ENCODE measurements around the gene ELFN1.

ELFN1 gene

DNA sequence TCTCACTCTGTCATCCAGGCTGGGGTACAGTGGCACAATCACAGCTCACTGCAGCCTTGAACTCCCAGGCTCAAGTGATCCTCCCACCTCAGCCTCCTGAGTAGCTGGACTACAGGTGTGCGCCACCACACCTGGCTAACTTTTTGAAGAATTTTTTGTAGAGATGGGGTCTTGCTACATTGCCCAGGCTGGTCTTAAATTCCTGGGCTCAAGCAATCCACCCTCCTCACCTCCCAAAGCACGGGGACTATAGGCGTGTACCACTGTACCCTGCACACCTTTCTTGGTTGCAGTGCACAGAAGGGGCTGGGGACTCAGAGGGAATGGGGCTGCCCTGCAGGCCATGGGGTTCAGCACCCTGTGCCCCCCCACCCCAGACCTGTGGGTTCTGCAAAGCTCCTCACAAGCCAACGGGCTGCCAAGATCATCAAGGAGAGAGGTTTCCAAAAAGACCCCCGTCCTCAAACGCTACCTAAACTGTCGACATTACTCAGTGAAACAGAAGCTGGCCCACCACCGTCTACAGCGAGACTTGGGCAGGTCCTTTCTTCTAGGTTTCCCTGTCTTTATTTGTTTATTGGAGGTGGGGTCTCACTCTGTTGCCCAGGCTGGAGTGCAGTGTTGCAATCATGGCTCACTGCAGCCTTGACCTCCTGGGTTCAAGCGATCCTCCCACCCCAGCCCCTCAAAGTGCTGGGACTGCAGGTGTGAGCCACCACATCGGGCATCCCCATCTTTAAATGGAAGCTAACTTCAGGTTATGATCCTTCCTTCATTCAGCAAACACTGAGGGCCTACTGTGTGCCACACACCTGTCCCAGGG lies 26.6 kb upstream of the ELFN1 start:
- no peak for DNase-seq (ENCODE audit: low read depth)

DNA sequence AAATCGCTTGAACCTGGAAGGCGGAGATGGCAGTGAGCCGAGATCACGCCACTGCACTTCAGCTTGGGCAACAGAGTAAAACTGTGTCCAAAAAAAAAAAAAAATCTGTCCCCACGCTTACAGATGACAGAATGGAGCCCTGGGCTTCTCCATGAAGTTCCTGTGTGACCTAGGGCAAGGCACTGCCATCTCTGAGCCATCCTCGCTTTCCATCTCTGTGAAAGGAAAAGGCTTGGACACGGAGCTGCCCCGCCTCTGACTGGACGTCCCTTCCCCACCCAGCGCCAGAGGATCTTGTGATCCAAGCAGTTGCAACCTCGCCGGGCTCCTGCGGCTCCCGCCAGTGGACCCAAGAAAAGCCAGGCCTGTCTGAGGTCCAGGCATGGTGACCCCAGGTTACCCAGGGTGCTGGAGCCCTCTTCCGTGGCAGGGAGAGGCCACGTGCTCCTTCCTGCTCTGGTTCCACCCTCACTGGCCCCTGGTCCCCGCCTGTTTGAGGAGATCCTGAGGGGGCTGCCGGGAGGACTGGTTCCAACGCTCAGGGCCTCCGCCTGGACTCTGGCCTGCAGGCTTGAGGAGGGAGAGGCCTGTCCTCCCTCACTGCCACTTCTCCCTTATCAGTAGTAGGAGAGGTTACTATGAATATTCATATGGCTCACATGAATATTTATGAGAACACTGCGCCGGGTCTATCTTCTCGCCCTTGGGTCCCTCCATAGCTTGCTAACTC lies 25.6 kb upstream of the ELFN1 start:
- no peak for DNase-seq (ENCODE audit: low read depth)

DNA sequence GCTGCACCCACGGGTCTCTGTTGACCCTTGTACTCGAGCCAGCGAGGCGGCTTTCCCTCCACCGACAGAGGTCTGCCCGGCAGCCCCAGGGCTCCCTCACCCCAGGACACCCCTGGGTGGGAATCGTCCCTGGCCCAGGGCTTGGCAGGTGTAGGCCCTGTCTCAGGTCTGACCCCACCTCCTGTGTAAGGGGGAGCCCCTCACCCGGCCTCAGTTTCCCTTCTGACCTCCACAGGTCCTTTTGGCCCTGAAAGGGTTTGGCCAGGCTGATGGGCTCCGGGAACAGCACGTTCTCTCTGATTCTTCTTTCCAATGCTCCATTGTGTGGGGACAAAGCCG lies 25.0 kb upstream of the ELFN1 start:
- DNase-seq (ENCODE audit: low read depth): no peak

DNA sequence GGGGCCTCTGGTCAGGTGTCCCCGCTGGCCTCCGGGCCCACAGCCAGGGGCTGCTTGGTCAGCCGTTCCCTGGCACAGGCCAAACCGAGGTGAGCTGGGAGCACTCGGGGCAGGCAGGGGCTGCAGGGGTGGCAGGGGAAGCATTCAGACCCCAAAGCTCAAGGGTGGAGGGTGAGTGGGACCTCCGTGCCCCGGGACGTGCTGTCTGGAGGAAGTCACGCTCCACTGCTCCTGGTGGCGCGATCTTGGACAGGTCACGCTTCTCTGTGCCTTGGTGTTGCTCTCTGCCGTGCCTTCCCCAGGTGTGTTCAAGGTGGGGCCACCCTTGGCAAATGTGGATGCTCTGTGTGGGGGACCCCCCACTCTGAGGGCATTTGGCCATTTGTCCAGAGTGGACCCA lies 24.6 kb upstream of the ELFN1 start:
- DNase-seq (ENCODE audit: low read depth): no peak

DNA sequence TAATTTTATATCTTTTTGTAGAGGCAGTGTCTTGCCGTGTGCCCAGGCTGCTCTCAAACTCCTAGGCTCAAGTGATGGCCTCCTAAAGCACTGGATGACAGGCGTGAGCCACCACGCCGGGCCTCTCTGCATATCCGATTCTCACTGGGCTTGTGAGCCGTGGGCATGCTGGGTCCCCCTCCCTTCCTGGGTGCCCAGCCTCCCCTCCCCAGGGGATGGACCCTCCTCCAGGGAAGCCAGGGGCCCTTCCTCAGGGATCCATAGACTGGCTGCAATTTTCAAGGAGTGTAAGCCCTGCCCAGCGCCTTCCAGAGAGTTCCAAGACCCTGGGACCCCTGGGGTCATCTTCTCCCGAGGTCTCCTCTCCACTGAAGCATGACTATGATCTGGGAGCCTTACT lies 23.7 kb upstream of the ELFN1 start:
- no peak for DNase-seq (ENCODE audit: low read depth)

DNA sequence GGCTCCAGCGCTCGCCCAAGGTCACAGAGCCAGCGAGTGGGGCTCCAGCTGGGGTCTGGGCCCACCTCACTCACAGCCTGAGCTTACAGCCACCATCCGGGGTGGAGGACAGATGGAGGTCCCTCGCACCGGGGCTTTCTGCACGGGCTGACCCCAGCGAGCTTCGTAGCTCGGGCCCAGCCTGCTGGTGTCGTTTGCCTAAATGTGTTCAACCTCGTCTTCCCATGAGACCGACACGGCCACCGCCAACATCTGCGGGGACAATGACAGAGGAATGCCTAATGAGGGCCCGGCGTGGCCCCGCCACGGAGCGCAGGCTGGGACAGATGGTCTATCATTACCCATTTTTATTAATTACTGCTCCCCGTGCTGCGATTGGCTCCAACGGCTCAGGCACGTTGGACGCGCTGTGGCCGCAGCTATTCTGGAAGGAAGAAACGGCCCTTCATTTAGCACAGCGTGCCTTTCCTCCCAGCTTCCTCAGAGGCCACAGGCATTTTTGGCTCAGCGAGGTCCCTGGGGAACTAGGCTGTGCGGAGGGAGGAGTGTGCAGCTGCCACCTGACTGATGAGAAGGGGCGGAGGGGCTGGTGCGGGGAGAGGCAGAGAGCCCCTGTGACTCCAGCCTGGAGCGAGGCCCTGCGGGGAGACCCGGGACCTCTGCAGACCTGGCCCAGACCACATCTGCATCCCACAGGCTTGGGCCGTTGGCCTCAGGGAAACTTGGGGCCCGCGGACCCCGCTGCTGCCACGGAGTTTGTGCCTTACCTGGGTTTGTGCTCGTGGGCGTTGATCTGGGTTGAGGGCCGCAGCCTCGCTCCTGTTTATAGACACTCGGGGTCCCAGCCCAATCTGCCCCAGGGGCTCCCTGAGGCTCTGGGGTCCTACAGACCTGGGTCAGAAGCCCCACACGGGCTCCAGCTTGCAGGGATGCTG lies 22.9 kb upstream of the ELFN1 start:
- DNase-seq (ENCODE audit: low read depth): no peak

DNA sequence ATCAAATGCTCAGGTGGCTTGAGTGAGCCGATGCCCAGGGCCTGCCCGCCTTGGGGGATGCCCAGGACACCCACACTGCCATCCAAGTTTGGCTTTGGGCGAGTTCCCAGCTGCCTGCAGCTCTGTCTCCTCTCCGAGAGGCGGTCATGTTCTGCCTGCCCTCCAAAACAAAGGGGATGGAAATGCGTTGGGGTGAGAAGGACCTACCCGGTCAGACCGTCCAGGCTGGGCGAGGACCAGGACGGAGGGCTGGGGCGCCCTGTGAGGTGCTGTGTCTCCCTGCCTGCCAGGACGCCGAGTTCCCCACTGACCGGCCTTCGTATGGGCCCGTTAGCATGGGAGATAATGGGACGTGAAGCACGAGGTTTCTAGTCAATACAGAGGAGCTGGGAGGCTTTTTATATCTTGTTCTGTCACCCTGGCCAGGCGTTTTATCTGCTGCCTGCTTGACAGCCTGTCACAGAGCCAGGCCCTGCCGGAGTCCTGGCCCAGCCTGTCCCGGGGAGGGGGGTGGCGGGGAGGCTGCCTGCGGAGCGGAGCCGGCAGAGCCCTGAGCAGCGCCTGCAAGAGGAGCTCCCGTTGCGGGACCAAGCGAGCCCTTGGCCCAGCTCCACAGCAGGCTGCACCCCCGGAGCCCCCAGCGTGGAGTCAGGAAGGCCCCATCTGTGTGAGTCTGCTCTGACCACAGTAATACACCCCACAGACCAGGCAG lies 22.0 kb upstream of the ELFN1 start:
- DNase-seq (ENCODE audit: low read depth): no peak

DNA sequence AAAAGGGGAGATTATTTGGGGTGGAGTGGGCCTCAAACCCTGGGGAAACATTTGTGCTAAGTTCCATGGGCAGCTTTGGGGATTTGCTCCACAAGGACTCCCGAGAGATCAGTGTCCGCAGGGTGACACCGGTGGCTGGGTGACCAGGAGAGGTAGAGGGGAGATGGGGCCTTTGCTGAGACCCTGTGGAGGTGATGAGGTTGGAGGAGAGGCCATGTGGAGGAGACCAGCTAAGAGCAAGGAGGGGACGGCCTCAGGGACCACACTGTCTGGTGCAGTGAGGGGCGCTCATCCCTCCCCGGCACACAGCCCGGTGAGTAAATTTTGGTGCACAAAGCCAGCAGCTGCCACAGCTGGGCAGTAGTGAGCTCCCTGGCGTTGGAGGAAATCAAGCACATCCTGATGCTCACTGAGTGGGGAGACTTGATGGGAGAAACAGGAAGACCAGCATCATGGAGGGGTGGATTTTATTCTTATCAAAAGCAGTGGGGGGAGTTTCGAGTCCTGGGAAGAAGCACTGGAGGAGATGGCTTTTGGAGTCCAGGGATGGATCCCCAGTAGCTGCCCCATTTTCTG lies 20.2 kb upstream of the ELFN1 start:
- no peak for DNase-seq (ENCODE audit: low read depth)

DNA sequence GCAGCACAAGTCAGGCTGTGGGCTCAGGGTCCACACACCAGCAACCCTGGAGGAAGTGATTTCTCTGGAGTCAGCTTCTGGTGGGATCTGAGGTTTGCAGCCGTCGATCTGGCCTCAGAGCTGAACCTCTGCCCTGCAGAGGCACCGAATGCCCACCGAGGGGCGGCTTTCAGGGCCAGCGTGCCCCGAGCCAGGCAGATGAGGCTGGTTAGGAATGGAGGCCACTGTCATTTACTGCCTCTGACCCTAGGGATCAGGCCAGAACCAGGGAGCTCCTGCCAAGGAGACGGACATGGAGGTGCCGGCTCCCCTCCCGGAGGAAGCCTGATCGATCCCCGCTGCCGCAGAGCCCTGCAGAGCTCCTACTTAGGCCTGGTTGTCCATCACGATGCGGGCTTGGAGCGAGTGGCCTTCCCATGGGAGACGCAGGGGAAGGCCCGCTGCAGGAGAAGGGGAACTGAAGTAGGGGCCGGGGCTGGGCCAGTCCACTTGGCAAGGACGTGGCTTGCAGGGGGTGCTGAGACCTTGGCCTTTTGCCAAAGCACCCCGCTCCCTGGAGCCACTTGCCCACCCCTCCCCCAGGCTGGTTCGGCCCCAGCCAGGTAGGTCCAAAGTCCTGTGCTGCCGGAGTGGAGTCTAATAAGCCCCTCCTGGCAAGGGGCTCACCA lies 19.6 kb upstream of the ELFN1 start:
- DNase-seq (ENCODE audit: low read depth): no peak

DNA sequence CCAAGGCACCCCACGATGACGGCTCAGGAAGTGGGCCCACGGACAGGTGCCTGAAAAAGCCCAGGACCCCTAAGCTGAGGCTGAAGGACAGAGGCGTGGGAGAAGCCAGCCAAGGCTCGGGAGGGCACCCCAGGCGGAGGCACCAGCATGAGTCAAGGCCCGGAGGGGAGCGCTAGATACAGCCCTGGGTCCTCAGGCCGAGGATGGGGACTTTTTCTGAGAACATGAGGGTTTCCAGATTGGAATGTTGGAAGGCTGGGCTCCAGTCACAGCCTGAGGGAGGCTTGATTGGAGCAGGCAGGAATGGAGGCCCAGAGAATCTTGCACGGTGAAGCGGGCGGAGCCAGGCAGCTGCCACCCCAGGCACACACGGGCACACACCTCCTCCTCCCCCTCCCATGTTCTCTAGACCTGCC lies 19.0 kb upstream of the ELFN1 start:
- no peak for DNase-seq (ENCODE audit: low read depth)

DNA sequence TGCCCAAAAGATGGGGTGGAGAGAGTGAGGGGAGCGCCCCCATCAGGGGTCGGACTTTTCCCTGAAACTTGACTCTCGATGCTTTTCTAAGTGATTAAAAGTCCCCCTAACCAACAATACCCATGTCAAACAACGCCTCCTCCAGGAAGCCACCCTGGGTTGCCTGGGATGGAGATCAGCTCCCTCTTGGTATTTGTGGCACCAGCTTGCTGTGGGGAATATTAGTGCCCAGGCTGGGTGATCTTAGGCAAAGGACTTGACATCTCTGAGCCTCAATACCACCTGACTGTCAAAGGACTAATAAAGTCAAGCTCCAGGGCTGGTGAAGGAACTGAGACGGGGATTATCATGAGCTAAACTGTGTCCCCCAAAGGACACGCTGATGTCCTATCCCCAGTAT lies 18.2 kb upstream of the ELFN1 start:
- no peak for DNase-seq (ENCODE audit: low read depth)

DNA sequence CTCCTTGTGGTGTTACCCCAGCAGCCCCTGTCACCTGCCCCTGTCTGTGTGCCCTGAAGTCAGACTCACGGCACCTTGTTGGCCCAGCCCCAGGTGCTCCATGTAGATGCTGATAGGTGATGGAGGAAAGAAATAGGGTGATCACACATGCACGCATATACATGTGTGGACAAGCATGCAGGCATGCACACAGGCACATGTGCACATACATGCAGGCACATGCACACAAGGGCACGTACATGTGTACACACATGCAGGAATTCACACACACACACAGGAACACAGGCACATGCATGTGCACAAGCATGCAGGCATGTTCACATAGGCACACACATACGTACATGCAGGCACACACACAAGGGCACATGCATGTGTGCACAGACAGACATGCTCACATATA lies 16.6 kb upstream of the ELFN1 start:
- DNase-seq (ENCODE audit: low read depth): no peak

DNA sequence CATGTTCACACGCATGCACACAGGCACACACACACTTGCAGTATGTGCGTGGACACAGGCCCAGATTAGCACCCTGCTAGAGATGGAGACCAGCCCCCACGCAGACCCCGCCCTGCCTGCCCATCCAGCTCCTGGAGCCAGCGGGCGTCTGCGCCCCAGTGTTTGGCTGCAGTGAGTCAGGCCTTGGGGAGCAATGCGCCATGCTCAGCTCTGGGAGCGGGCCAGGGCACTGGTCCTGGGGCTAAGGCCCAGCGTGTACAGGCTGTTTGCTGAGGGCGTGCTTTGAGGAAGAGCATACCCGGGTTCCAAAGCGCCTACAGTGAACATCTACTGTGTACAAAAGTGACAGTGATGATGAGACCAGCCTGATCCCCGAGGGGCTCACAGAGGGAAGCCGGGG lies 16.0 kb upstream of the ELFN1 start:
- DNase-seq (ENCODE audit: low read depth): no peak

DNA sequence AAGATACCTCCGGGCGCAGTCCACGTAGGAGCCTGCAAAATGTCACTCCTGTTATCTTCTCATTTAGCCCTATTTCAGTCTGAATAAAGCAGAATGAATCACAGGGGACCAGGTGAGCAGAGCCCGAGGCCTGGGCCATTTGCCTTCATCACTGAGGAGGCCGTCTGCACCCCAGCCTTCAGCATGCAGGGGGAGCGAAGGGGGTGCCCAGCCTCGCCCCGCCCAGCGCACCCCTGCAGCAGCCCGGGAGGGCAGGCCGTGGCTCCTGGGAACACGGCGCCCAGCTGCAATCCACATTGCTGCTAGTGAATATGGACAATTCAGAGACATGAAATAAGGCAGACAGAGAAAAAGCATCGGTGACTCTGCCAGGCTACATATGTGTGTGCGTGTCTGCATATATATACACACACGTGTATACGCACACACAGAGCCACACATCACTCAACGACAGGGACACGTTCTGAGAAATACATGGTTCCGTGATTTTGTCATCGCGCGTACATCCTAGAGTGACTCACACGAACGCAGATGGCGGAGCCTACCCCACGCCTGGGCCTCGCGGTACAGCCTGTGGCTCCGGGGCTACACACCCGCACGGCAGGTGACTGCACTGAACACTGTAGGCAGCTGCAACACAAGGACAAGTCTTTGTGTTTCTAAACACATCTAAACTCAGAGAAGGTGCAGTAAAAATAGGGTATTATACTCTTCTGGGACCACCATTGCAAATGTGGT lies 15.2 kb upstream of the ELFN1 start:
- DNase-seq (ENCODE audit: low read depth): no peak

DNA sequence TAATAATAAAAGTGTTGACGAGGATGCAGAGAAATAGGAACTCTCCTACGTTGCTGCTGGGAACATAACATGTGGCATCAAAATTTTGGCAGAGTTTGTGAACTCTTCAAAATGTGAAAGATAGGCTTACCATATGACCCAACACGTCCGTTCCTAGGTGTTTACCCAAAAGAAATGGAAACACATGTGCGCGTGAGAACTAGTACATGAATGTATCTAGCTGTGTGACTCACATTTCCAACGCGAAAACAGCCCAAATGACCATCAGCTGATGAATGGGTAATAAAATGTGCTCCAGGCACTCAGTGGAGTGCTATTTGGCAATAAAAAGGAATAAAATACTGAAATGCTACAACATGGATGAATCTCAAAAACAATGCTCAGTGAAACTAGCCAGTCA lies 10.4 kb upstream of the ELFN1 start:
- no peak for DNase-seq (ENCODE audit: low read depth)

DNA sequence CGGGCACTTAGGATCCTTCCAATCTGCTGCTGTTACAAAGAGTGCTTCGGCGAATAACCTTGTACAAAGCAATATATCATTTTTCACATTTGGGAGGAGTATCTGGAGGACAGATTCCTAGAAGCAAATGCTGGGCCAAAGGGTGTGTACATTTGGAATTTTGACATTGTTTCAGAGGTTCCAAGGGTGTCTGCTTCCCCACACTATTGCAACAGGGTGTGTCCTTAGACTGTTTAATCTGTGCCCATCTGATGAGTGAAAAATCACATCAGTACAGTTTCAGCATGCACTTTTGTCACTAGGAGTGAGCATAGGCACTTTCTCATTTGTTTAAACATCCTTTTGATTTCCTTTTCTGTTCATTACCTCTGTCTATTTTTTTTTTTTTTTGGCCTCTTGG lies 8.6 kb upstream of the ELFN1 start:
- DNase-seq (ENCODE audit: low read depth): no peak

DNA sequence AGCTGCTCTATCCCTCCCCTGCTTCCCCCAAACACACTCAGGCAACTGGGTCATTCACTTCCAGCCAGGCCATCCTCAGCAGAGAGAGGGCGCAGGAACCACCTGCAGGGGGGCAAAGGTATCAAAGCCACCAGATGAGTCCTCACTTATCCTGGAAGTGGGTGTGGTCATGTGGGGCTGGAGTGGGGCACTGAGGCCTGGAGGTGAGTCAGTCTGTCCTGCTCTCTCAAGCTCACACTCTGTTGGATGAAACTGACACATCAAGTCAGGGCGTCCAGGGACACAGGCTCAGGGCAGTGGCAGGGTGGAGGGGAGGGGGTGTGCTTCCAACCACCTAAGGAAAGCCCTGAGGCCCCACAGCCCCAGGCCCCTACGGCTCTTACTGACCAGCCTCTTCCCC lies 8.0 kb upstream of the ELFN1 start:
- DNase-seq (ENCODE audit: low read depth): no peak

DNA sequence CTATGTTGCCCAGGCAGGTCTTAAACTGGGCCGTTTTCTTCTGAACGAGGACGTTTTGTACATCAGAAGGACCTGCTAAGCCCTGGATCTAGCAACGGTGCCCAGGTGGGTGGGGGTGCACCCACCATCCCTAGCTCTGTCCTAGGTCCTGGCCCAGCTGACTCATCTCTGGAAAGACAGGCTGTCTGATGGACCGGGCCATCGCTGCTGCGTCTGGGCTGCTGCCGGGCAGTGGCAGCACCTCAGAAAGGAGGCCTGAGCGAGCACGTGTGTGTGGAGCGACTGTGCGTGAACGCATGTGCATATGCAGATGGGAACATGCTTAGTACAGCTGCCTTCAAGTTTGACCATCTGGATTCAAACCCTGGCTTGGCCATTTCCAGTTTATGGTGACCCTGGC lies 7.3 kb upstream of the ELFN1 start:
- DNase-seq (ENCODE audit: low read depth): no peak

DNA sequence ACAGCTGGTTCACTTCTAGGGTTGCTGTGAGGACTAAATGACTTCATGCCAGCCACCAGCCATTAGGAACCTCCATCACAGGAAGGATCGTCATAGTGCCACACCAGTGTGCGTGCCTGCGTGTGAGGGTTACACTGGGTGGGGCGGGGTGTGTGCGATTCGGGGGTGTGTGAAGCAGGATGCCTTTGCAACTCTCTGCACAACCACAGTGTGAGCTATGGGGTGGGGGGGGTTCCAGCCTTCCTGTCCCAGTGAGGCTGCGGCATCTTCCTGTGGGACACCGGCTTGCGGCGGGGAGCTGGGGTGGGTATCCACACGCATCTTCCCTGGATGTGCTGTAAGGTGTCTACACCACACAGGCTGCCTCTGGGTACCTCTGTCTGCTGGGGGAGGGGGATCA lies 6.9 kb upstream of the ELFN1 start:
- DNase-seq (ENCODE audit: low read depth): no peak

DNA sequence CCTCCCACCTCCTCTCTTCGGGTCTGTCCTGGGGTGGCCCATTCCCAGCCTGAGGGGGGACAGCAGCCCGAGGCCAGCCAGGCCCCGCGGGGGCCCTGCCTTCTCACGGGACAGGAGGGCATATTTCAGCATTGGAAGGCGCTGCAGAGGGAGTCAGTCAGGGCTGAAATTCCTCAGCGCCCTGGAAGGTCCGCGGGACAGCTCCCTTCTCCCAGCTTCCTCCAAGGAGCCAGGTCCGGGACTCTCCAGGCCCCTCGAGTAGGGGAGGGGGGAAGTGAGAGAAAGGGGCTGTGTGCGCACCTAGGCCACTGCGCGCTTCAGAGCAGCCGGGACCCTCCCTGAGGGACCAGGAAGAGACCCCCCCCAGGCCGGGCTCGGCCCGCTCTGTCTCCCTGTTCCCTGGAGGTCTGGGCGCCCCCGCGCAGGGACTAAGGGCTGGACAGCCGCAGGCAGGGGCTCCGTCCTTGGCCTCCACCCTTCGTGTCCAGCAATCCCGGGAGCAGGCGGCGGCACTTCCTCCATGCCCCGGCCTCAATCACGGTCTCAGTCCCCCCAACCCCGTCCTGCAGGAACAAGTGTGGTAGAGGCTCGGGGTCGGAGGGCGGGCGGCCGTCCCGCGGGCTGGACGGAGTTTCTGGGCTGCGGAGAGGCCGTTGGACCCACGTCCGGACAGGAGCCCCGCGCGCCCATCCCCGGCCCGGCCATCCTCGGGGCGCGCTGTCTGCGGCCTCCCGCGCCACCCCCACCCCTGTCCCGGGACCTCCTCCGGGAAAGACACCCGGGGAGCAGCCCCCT lies 6.0 kb upstream of the ELFN1 start:
- no peak for DNase-seq (ENCODE audit: low read depth)

Measured in activated gamma-delta T cell treated with anti-CD3 and anti-CD28 coated beads, Interleukin-2, amount 50 U/mL, for 16 hours (primary cell).